OCI-M1 (cell line): ENCODE results near the gene AP2A1.
"Not testable (repeated sequence)": the region's sequence is repeated elsewhere in the genome, so short reads cannot be mapped to it uniquely, and the experiment has no call there.

Experiments
- DNase-seq: peaks from one replicate; lab custom pipeline; 2025; lab: John Stamatoyannopoulos, UW

Gene AP2A1

GRCh38 chr19:49766930-49767299, at the start of gene AP2A1:
AP2A1 (plus strand) TSS chr19:49767001; CDS start chr19:49767134, 133 bp downstream.
- no peak for DNase-seq

GRCh38 chr19:49718511-49718910, 48.3 kb upstream of the AP2A1 start:
- no peak for DNase-seq

GRCh38 chr19:49718991-49719390, 47.8 kb upstream of the AP2A1 start:
- DNase-seq: no peak

GRCh38 chr19:49719420-49719819, 47.4 kb upstream of the AP2A1 start:
- DNase-seq: not testable (repeated sequence)

GRCh38 chr19:49727217-49728030, 39.4 kb upstream of the AP2A1 start:
- no peak for DNase-seq

GRCh38 chr19:49730166-49730565, 36.6 kb upstream of the AP2A1 start:
- DNase-seq: no peak

- no peak for DNase-seq
These were observed 28.5 kb upstream of the AP2A1 start for GRCh38 chr19:49738268-49738667.

- DNase-seq: no peak
These were observed 27.7 kb upstream of the AP2A1 start for GRCh38 chr19:49739098-49739497.

GRCh38 chr19:49739933-49740332, 26.9 kb upstream of the AP2A1 start:
- no peak for DNase-seq

GRCh38 chr19:49741210-49741844, 25.5 kb upstream of the AP2A1 start:
- no peak for DNase-seq

- no peak for DNase-seq
These were observed 21.8 kb upstream of the AP2A1 start for GRCh38 chr19:49744946-49745381.

- DNase-seq: peak; percentile 61
These were observed 20.4 kb upstream of the AP2A1 start for GRCh38 chr19:49746206-49746958.

- DNase-seq: no peak
These were observed 17.6 kb upstream of the AP2A1 start for GRCh38 chr19:49749055-49749716.

GRCh38 chr19:49749771-49750170, 17.0 kb upstream of the AP2A1 start:
- DNase-seq: no peak

- DNase-seq: no peak
These were observed 14.1 kb upstream of the AP2A1 start for GRCh38 chr19:49752701-49753100.

- DNase-seq: no peak
These were observed 10.8 kb upstream of the AP2A1 start for GRCh38 chr19:49755956-49756355.

- no peak for DNase-seq
These were observed 8.5 kb upstream of the AP2A1 start for GRCh38 chr19:49758292-49758691.

- no peak for DNase-seq
These were observed 5.6 kb upstream of the AP2A1 start for GRCh38 chr19:49761249-49761624.

GRCh38 chr19:49761625-49762311, 5.0 kb upstream of the AP2A1 start:
- DNase-seq: peak; percentile 27

- DNase-seq: no peak
These were observed 3.6 kb upstream of the AP2A1 start, which contains the start of gene TSKS for GRCh38 chr19:49763230-49763629. TSKS (minus strand) TSS chr19:49763306; CDS start chr19:49763247, 59 bp downstream.

- DNase-seq: no peak
These were observed 2.5 kb upstream of the AP2A1 start for GRCh38 chr19:49764341-49764740.
